SH-SY5Y (cell line): ENCODE results near the gene MBD6.

Experiments
- GATA2 ChIP-seq: IDR thresholded peaks from 2 replicates; pipeline ENCODE4 v1.6.1; 2011; ENCODE audit warnings: mild to moderate bottlenecking, low read depth, low read length
- GATA3 ChIP-seq: IDR thresholded peaks from 2 replicates; pipeline ENCODE4 v1.6.1; 2011; ENCODE audit warnings: low read depth, mild to moderate bottlenecking, low read length, moderate library complexity

DNA sequence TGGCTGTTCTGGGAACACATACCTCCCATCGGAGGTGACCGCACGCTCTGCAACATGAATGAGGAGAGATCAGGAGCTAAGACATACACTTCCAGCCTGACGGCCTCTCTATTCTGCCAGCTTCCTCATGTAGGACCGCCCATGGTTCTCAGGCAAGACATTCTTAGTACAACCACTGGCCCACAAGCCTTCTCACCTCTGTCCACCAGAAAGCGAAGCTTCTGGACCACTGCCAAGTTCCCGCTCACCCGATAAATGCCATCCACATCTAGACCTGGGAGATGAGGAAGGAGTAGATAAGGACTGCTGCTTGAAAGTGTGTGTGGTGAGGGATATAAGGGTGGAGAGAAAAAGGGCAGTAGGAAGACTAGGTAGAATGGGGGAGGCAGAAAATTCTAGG lies 48.2 kb upstream of the MBD6 start:
- TF ChIP-seq GATA2 = no peak
- TF ChIP-seq GATA3 = no peak
